Activated gamma-delta T cell (primary cell): ENCODE results near the gene DCAF5.

Source experiments
- DNase-seq: peaks from one replicate; lab custom pipeline; 2025; lab: John Stamatoyannopoulos, UW

The DCAF5 gene

DNA sequence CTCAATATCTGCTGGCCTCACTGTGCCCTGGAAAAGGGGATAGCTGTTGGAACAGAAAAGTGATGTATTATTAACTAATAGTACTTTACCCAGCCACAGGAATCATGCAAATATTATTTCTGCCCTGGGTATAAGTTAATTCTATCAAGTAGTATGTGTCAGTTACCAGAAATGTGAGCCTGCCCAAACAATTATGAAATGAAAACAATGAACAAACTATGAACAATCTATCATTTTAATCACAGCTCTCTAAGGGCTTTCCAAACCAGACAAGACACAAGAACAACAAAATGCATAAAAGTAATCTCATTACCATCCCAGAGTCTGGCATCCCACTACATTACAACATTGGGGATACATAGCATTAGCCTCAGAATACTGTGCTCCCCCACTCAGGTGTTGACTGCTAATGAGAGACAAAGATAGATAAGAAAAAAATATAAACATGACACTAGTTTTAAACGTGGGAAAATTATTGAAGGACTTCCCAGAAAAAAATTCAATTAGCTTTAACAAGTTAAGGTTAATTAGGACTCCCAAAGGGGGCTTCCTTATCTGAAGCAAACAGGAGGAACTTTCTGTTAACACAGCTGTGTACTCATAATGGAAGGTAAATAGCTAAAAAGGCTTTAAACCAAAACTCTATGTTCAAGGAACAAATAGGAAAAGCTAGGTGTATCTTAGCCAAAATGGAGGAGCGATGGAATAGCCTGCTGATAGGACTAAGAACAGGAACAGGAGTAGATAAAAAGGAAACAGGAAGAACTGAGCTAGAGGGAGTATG is 3.3 kb downstream of the DCAF5 start:
- DNase-seq, result no peak

DNA sequence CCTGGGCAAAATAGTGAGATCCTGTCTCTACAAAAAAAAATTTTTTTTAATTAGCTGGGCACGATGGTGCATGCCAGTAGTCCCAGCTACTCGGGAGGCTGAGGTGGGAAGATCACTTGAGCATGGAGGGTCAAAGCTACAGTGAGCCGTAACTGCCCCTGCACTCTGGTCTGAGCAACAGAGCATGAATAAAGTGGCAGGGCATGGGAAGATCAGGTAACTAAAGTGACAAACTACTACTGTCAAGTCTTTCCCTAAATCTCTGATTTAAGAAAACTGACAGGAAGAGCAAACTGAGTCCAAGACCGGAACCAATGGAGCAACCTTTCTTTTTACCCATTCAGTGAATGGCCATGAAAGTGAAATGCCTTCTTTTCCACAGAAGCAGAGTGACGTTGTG is 10.8 kb downstream of the DCAF5 start:
- no peak for DNase-seq

DNA sequence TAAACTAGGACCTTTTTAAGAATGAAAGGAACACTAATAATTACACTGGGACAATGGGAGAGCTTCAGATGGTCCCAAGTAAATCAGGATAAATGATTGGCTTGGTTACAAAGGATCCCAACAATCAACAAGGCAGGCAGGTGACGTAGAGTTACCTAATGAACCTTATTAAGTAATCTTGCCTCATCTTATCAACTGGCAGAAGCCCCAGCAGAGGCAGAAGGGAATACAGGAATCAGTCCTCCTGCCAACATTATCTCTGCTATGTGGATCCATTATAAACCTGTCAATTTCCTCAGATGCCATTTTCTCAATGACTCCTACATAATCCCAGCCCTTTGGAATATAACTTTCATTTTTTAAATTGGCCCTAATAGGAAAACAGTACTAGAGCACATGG is 11.4 kb downstream of the DCAF5 start:
- DNase-seq, result no peak

DNA sequence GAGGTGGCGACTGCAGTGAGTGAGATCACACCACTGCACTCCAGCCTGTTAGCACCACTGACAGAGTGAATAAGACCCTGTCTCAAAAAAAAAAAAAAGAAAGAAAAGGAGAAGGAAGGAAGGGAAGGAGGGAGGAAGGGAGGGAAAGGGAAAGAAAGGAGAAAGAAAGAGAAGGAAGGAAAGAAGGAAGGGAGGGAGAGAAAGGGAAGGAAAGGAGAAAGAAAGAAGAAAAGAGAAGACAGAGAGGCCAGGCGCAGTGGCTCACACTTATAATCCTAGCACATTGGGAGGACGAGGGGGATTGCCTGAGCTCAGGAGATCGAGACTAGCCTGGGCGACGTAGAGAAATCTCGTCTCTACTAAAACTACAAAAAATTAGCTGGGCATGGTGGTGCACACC is 13.2 kb downstream of the DCAF5 start:
- no peak for DNase-seq

DNA sequence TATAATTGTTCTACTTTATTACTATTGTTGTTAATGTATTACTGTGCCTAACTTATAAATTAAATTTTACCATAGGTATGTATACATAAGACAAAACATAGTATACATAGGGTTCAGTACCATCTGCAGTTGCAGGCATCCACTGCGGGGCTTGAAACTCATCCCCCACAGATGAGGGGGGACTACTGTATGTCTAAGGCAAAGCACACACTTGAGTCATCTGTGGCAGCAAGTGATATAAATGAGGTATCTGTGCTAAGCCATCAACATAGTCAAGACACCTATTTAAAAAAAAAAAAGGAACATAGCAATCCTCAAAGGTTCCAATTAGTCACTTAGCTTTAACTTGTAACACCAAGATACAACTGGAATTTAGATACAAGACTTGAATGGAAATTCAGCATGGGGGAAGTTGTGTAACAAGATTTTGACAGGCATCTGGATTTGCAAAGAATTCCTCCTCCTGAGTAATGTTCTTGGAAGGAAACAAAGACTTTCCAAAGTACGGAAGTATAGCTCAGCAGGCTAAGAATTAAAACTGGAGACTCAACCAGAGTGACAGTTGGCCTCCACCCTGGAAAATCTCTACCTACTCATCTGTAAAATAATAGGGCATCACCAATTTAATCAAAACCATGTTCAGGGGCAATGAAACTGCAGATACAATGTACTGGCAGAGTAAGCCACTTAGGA is 14.9 kb downstream of the DCAF5 start:
- DNase-seq, result no peak

DNA sequence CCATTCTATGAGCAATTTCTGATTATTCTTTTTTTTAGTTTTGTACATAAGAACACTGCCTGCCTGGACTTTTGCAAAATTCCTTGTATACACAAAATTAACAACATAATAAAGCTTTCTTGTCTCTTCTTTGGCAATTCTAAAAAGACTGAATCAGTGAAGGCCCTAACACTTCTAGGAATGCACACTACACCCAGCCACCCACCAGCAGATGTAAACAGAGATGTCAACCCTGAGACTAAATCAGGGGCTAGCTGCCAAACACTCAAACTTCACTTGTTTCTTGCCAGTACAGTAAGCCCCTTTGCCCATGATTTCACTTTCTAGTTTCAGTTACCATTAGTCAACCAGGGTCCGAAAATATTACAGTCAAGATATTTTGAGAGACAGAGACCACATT is 15.5 kb downstream of the DCAF5 start:
- no peak for DNase-seq

DNA sequence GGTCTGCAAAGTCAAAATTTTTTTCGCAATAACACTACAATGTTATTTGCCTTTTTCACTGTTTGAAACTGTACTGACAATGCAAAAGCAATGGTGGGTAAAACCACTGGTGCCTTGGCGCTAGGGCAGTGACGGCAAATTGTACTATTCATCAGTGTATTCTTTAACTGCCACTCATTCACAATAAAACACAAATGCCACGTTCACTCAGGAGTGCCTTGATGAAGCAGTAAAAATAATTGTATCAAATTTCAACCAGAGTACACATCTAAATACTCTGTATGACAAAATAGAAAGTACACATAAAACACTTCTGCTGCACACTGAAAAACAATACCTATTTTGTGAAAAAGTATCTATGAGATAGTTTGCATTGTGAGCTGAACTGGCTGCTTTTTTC is 17.8 kb downstream of the DCAF5 start:
- DNase-seq, result no peak

DNA sequence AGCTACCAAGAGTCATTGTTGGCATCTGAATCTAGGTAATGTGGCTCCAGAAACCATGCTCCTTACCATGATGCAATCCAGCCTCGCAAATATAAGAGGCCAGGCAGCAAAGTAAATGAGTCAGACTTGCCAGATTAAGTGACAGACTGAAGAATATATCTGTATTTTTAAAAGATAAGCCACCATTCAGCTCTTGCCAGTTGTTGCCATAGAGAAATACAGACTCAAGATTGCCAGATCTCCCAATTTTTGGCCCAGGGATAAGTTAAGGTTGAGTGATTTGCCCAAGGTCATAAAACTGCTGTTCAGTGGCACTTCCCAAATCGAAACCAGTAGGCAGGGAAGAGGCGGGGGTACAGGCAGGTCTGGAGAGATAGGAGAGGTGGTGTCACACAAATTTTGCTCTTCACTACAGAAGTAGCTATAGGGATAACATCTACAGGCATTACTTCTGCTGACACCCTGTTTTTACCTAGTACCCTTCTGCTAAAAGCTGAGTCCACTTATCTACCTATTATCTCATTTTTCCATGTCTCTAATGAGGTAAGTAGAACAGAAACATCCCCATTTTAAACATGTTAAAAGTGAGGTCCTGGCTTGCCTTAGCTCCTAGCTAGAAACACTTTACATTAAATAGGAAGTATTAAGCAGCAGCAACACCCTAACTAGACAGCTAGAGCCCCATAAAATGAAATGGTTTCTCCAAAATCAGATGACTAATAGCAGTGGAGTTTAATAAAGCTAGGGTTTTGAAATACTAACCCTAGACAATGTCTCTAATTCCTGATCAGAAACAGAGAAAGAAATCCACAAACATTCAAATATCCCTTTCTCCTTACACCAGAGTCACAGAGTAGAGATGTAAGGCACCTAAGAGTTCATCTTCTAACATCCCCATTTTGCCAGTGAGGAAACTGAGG is 19.5 kb downstream of the DCAF5 start:
- DNase-seq, result no peak

DNA sequence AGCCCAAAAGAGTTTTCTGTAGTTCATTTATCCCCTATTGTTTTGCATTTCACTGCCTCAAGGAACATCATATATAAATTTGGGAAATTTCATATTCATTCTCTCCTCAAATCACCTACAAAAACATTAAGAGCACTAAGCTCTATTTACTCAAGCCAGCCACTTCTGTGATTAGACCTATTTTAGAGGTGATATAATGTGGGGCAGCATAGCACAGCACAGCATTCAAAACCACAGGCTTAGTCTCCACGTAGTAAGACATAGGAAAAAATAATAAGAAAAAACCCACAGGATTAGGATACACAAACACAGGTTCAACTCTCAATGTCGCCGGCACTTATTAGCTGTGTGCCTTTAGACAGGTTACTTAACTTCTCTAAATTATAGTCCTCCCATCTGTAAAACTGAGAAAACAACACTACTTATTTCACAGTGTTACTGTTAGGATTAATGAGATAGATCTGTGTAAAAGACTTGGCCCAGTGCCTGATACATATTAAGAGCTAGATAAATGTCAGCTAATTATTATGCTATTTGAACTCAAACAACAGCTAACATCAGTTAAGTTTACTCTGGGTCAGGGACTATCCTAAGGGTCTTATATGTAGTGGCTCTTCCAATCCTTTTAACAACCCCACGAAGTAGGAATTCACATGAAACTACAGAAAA is 20.3 kb downstream of the DCAF5 start:
- no peak for DNase-seq

DNA sequence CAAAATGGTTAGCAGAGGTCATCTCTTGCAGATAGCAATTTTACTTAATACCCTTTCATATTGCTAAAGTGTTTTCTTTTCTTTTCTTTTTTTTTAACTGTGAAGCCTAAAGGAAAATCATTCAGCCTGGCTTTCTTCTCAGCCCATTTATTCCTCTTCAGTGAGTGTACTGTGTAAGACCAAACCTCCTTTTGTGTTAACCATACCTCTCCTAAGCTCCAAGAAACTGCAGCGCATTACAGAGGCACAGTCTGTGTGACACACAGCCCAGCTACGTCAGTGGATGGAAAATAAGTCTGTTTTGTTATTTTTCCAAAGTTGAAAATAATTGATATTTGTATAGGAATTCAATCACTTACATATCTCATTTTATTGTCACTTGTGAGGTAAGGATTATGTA is 21.7 kb downstream of the DCAF5 start:
- DNase-seq, result no peak

DNA sequence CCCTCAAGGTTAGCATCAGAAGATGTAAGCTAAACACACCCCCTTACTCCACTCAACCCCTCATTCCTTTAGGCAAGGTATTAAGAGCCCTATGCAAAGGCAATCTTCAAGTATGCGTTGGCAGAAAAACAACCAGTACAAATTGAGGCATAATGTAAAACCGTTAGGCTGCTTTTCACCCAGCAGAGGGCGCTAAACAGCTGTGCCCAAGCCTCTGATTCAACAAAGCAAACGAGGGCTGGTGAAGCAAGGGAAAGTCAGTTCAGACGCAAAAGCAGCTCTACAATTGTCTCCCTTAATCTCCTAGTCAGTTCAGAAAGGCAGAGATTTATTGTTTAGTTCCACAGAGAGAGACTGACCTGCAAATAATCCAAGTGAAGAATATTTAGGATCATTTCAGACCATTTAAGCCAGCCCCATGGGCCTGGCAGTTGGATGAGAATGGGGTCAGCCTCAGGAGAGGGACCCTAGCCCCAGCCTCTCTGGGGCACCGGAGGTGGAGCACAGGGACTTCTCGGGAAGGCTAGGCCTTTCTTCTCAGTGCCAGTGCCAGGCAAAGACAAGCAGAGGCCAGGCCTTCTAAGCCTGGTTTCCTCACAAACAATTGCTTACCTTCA is 23.5 kb downstream of the DCAF5 start:
- no peak for DNase-seq

DNA sequence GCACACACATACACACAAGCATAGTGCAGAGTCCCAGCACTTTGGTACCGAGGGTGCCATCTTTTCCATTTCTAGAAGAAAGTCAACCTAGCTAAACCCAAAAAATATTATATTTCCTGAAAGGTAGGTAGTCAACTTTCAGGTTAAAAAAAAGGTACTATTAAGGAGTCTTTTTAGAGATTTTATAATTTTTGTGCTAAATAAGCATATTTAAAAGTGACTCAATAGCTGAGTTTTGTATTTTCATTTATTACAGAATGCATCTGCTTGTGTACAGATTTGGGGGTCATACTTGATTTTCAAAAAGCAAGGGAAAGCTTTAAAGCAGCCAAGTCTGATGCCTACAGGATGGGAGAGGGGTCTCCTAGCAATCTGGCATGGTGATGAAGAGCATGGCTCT is 34.6 kb downstream of the DCAF5 start:
- DNase-seq, result no peak

DNA sequence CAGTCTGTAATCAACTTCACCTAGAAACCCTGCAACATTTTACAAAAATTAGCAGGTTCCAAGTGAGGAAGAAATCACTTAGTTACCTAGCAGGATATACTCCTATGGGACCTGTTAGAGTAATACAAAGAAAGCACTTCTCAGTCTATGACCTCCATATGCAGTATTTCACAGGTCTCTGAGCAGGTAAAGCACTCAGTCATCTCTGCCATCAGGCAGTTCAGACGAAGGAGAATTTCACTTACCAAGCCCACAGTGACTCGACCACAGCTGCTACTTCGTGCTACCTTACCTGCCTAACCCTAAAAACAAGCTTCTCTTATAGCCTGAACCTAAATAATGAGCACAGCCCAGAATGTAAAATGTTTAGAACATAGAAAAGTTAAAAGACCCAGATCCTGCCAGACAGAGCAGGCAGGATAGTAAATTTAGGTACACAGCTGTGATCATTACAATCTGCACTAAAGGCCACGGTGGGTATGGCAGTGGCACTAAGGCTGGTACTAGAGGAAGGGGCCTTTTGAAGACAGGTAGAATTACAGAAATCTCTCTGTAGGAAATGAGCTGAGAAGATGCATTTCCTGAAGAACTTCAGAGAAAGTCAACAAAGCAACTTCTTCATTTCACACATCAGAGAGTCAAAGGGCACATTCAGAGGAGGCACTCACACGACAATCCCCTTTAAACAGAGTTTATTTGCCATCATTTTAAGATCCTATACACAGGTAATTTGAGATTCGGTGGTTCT is 35.7 kb downstream of the DCAF5 start:
- no peak for DNase-seq

DNA sequence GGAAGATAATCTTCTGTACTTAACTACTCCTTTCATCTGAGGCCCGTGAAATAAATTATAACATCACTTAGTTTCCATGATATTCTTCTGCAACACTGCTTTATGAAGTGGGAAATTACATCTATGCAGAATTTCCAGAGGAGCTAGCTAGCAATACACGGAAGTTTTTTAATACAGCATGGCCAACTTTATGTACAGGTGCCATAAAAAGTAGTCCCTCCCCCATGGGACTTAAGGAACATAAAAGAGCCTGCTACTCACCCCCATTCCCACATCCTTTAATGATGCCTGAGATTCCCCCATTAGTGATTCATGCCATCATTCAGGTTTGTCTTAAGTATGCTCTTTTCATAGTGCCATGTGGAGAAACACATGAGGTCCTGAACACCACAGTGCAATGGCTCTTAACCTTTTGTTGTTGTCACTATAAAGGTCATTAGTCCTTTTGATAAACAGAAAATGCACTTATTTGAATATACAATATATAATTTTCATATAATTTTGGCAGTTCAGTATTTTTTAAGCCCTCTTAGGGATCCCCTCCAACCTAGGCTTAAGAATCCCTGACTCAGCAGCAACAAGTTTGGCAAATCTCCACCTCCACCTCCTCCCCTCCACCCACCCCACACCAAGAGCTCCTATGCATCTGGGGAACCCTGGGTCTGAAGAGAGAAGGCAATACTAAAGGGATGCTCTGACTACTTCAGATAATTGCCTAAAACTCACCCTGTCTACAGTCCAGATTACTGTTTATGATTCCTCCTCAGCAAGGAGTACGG is 37.3 kb downstream of the DCAF5 start:
- DNase-seq, result no peak

DNA sequence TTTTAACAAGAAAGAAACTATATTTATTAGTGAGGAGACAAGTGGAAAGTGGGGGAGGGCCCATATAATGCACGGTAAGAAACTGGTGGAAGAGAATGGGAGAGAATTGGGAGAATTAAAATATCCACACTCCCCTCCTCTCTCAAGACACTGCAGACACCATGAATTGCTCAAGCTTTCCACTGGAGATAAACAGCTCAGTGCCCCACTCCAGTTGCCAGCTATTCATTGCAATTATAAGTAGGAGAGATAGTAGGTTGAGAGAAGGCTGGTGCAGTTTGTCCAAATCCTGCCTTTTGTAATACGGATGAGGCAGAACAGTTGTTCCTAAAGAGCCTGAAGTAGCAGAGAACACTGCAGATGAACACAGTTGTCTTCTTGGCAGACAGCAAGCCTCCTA is 38.2 kb downstream of the DCAF5 start:
- DNase-seq, result no peak

DNA sequence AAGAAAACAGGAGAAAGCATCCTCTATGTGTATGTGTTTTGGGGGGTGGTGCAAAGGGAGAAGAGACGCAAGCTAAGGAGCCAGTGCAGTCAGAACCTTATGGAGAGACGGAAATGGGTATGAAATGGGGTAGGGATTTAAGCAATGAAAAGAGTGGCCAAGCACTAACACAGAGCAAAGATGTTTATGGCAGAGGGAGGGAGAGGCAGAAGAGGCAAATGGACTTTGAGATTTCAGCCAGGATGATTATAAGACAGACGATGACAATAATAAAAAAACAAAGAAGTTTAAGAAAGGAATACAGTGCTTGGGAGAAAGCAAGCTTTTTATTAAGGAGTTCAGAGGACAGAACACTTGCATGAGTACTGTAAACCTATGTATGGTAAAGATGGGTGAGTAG is 44.6 kb downstream of the DCAF5 start:
- DNase-seq, result no peak

DNA sequence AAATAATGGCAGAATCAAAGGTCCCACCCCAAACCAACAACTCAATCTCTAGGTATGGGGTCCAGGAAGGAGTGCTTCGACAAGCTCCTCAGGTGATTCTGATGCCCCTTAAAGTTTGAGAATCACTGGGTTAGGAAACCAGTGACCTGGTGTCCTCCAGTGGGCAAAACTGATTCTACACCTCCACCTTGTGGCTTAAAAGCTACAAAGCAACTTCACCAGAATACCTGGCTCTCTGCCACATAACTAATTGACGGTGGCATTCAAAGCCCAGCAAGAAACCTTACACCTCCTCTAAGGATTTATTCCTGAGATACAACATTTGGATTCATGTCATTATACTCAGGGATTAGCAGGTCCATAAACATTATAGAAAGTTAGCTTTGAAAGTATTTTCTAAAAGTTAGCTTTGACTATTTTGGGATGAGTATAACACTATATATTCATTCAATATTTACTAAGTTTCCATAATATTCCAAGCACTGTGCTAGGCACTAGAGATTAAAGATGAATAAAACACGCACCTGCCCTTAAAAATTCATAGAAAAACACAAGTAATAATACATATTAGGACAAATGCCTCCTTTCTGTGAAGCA is 45.4 kb downstream of the DCAF5 start:
- no peak for DNase-seq

DNA sequence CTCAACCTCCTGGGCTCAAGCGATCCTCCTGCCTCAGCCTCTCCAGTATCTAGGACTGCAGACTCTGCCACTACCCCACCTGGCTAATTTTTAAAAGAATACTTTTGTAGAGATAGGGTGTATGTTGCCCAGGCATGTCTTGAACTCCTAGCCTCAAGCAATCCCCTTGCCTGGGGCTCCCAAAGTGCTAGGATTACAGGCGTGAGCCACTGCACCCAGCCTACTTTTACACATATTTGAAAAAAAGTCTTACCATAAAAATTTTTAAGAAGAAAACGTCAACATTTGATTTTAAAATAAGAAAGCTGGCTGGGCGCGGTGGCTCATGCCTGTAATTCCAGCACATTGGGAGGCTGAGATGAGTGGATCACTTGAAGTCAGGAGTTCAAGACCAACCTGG is 46.5 kb downstream of the DCAF5 start:
- no peak for DNase-seq

DNA sequence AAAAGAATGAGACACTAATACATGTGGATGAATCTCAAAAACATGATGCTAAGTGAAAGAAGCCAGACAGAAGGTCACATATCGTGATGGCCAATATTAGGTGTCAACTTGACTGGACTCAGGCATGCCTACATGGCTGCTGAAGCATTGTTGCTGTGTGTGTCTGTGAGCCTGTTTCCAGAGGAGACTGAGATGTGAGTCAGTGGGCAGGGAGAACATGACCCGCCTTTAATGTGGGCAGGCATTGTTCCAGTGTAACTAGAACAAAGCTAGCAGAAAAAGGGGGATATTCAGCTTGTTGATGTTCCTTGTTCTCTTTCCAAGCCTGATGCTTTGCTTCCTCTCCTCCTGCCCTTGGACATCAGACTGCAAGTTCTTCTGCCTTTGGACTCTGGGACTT is 47.6 kb downstream of the DCAF5 start:
- no peak for DNase-seq

DNA sequence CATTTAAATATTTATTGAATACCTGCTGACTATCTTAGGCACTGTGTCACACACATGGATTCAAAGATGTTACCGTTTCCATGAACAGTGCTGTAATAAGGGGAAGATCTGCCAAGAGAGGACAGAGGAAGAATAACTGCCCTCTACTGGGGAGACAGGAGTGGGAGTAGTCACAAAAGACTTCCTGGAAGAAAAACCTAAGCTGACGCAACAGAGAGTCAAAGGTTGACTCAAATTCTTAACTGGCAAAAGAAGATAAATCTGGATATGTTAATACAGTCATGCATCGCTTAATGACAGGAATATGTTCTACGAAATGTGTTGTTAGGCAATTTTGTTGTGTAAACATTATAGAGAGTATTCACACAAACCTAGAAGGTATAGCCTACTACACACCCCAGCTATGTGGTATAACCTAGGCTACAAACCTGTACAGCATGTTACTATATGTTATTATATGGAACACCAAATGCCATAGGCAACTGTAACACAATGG is 51.5 kb downstream of the DCAF5 start:
- no peak for DNase-seq
